Measurements from ENCODE around the gene SYNE2. TPM values are rescaled to one million over a fixed set of nuclear protein-coding genes. Genes with fewer than 3 reads are reported as not detected.

The SYNE2 gene
- total RNA-seq, 1 experiment from 2014 or later, result 71.1 TPM

DNA sequence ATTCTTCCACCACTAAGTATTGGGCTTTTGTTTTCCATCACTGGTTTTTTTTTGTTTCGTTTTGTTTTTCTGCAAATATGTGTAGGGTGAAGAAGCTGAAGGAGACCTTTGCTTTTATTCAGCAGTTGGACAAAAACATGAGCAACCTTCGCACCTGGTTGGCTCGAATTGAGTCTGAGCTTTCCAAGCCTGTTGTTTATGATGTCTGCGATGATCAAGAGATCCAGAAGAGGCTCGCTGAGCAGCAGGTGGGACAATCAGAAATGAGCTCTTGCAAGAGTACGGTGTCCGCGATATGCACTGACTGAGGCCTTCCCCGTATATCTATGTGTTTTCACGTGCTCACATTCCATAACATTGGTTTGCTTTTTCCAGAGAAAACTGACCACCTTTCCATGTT lies 349.9 kb downstream of the SYNE2 start (continued):
- no peak for TF ChIP-seq CBFB (CRISPR knock-in tag; IDR thresholded peaks at IDR 0.05; ENCODE audit: low read depth)
- TF ChIP-seq, protein P1, sequence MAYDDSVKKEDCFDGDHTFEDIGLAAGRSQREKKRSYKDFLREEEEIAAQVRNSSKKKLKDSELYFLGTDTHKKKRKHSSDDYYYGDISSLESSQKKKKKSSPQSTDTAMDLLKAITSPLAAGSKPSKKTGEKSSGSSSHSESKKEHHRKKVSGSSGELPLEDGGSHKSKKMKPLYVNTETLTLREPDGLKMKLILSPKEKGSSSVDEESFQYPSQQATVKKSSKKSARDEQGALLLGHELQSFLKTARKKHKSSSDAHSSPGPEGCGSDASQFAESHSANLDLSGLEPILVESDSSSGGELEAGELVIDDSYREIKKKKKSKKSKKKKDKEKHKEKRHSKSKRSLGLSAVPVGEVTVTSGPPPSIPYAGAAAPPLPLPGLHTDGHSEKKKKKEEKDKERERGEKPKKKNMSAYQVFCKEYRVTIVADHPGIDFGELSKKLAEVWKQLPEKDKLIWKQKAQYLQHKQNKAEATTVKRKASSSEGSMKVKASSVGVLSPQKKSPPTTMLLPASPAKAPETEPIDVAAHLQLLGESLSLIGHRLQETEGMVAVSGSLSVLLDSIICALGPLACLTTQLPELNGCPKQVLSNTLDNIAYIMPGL (CRISPR knock-in tag; IDR thresholded peaks at IDR 0.05), result no peak
- TF ChIP-seq, protein P2, sequence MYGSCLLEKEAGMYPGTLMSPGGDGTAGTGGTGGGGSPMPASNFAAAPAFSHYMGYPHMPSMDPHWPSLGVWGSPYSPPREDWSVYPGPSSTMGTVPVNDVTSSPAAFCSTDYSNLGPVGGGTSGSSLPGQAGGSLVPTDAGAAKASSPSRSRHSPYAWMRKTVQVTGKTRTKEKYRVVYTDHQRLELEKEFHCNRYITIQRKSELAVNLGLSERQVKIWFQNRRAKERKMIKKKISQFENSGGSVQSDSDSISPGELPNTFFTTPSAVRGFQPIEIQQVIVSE (CRISPR knock-in tag; IDR thresholded peaks at IDR 0.05; ENCODE audit: borderline replicate concordance), result no peak
- no peak for TF ChIP-seq FOXK1 (CRISPR knock-in tag; IDR thresholded peaks at IDR 0.05)

- no peak for DNase-seq (ENCODE audit: low spot score)
- Mint-ChIP-seq H3K9me3 (no peaks in the 10 kb centered on the region), H3K36me3 (peaks cover 15% of the 10 kb centered on the region), H3K27ac (no peak overlapping the region), H3K4me1 (peaks cover 37% of the 10 kb centered on the region), H3K4me3 (no peak overlapping the region), H3K27me3 (ENCODE audit: low read depth) (no peaks in the 10 kb centered on the region)
- ATAC-seq, result no peak
- TF ChIP-seq MAX (CRISPR knock-in tag; IDR thresholded peaks at IDR 0.05) (no peak), ZNF121 (CRISPR knock-in tag; IDR thresholded peaks at IDR 0.05) (0 out of 2 replicates have a peak, but pooled peaks have one; percentile 11)
- ChIA-PET POLR2A (no interaction called here), CTCF (interaction anchor here (1.0 to 1.3 kb wide), 2 partner anchors 66 to 433 kb away, joined by 3 read pairs; no protein-coding TSS in a partner anchor)
Measured at GRCh38 chr14:64203366-64204006, 350.7 kb downstream of the SYNE2 start.

DNA sequence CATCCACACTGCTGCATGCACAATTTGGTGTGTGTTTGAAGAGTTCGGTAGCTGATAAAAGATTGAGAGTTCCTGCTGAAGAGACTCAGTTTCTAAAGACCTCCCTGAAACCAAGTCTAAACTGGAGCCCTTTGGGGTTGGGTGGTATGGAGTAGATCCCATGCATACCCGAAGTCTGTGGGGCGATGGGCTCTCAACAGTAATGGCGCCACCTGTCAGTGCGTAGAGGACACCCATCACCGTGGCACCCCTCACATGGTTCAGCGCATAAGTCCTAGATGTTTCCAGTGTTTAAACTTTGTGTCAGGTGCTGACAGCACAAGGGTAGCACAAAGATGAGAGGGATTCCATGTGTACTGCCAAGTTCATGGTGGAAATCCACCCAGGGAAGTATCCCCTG lies 355.5 kb downstream of the SYNE2 start:
- CTCF ChIA-PET, result no interaction called here
- TF ChIP-seq NR1H2 (CRISPR knock-in tag; IDR thresholded peaks at IDR 0.05) (no peak), NR2C2 (CRISPR knock-in tag; IDR thresholded peaks at IDR 0.05) (no peak), ZBTB43 (CRISPR knock-in tag; IDR thresholded peaks at IDR 0.05) (no peak), FOXP4 (CRISPR knock-in tag; IDR thresholded peaks at IDR 0.05) (no peak), ESRRA (CRISPR knock-in tag; IDR thresholded peaks at IDR 0.05; ENCODE audit: borderline replicate concordance) (no peak), OVOL2 (CRISPR knock-in tag; IDR thresholded peaks at IDR 0.05; ENCODE audit: borderline replicate concordance) (no peak), ZNF423 (CRISPR knock-in tag; IDR thresholded peaks at IDR 0.05) (no peak), NR3C1 (CRISPR knock-in tag; conservative IDR thresholded peaks at IDR 0.05; ENCODE audit: low read depth) (no peak), USF2 (CRISPR knock-in tag; IDR thresholded peaks at IDR 0.05) (no peak)
- TF ChIP-seq, protein P3, sequence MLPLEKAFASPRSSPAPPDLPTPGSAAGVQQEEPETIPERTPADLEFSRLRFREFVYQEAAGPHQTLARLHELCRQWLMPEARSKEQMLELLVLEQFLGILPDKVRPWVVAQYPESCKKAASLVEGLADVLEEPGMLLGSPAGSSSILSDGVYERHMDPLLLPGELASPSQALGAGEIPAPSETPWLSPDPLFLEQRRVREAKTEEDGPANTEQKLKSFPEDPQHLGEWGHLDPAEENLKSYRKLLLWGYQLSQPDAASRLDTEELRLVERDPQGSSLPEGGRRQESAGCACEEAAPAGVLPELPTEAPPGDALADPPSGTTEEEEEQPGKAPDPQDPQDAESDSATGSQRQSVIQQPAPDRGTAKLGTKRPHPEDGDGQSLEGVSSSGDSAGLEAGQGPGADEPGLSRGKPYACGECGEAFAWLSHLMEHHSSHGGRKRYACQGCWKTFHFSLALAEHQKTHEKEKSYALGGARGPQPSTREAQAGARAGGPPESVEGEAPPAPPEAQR (CRISPR knock-in tag; IDR thresholded peaks at IDR 0.05), result no peak
- TF ChIP-seq, protein P4, sequence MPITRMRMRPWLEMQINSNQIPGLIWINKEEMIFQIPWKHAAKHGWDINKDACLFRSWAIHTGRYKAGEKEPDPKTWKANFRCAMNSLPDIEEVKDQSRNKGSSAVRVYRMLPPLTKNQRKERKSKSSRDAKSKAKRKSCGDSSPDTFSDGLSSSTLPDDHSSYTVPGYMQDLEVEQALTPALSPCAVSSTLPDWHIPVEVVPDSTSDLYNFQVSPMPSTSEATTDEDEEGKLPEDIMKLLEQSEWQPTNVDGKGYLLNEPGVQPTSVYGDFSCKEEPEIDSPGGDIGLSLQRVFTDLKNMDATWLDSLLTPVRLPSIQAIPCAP (CRISPR knock-in tag; IDR thresholded peaks at IDR 0.05), result no peak
- TF ChIP-seq, protein P5, sequence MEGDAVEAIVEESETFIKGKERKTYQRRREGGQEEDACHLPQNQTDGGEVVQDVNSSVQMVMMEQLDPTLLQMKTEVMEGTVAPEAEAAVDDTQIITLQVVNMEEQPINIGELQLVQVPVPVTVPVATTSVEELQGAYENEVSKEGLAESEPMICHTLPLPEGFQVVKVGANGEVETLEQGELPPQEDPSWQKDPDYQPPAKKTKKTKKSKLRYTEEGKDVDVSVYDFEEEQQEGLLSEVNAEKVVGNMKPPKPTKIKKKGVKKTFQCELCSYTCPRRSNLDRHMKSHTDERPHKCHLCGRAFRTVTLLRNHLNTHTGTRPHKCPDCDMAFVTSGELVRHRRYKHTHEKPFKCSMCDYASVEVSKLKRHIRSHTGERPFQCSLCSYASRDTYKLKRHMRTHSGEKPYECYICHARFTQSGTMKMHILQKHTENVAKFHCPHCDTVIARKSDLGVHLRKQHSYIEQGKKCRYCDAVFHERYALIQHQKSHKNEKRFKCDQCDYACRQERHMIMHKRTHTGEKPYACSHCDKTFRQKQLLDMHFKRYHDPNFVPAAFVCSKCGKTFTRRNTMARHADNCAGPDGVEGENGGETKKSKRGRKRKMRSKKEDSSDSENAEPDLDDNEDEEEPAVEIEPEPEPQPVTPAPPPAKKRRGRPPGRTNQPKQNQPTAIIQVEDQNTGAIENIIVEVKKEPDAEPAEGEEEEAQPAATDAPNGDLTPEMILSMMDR (IDR thresholded peaks at IDR 0.05), result no peak
- TF ChIP-seq, protein P1 (CRISPR knock-in tag; IDR thresholded peaks at IDR 0.05), result no peak
- H3K4me1 Mint-ChIP-seq, result peaks cover 8% of the 10 kb centered on the region
- H3K36me3 Mint-ChIP-seq, result peaks cover 45% of the 10 kb centered on the region
- no peaks in the 10 kb centered on the region for H3K9me3 Mint-ChIP-seq
- no peak for DNase-seq (ENCODE audit: low spot score)
- no peak overlapping the region for H3K27ac Mint-ChIP-seq
- H3K27me3 Mint-ChIP-seq (ENCODE audit: low read depth), result no peaks in the 10 kb centered on the region
- ATAC-seq, result peak; percentile 74
- POLR2A ChIA-PET, result no interaction called here
- no peak overlapping the region for H3K4me3 Mint-ChIP-seq
